Activated T-helper 2 cell treated with anti-CD3 and anti-CD28 coated beads, Interferon-gamma antibody, Interleukin-2, Interleukin-4, amounts not matched to agents 10 μg/mL and 5 μg/mL and 100 μg/mL, durations not matched to agents 14 hours and 24 hours and 36 hours (primary cell): ENCODE results near the gene C1orf53. TPM values are rescaled to one million over a fixed set of nuclear protein-coding genes. Genes with fewer than 3 reads are reported as not detected.
"Not testable (repeated sequence)": the region's sequence is repeated elsewhere in the genome, so short reads cannot be mapped to it uniquely, and the experiment has no call there.

Experiments used
- DNase-seq: peaks from one replicate; pipeline ENCODE4 v3.0.0; 2021; ENCODE audit warnings: low spot score
- H3K27ac Mint-ChIP-seq: one replicate; pipeline ENCODE4 v1.8.0; 2021; ENCODE audit warnings: mixed read lengths
- H3K27me3 Mint-ChIP-seq: one replicate; pipeline ENCODE4 v1.8.0; 2021; ENCODE audit warnings: low read depth, mixed read lengths
- H3K36me3 Mint-ChIP-seq: one replicate; pipeline ENCODE4 v1.8.0; 2021; ENCODE audit warnings: low read depth, mixed read lengths
- H3K4me1 Mint-ChIP-seq: one replicate; pipeline ENCODE4 v1.8.0; 2021; ENCODE audit warnings: low read depth, mixed read lengths
- H3K4me3 Mint-ChIP-seq: one replicate; pipeline ENCODE4 v1.8.0; 2021; ENCODE audit warnings: low read depth, mild to moderate bottlenecking, moderate library complexity, mixed read lengths
- H3K9me3 Mint-ChIP-seq: one replicate; pipeline ENCODE4 v1.8.0; 2021; ENCODE audit warnings: mixed read lengths
- intact Hi-C: fragments of 100-400 bp; cut with micrococcal nuclease; formaldehyde crosslinking; loops from one replicate; pipeline ENCODE4 v1.15.1; 2023
- total RNA-seq: library from RNA; stranded (reverse); gene quantifications from 2 replicates; pipeline ENCODE4 v1.2.3, GENCODE V29; 2022

C1orf53 gene
- total RNA-seq: 2.4 and 2.5 TPM in 2 replicates

DNA sequence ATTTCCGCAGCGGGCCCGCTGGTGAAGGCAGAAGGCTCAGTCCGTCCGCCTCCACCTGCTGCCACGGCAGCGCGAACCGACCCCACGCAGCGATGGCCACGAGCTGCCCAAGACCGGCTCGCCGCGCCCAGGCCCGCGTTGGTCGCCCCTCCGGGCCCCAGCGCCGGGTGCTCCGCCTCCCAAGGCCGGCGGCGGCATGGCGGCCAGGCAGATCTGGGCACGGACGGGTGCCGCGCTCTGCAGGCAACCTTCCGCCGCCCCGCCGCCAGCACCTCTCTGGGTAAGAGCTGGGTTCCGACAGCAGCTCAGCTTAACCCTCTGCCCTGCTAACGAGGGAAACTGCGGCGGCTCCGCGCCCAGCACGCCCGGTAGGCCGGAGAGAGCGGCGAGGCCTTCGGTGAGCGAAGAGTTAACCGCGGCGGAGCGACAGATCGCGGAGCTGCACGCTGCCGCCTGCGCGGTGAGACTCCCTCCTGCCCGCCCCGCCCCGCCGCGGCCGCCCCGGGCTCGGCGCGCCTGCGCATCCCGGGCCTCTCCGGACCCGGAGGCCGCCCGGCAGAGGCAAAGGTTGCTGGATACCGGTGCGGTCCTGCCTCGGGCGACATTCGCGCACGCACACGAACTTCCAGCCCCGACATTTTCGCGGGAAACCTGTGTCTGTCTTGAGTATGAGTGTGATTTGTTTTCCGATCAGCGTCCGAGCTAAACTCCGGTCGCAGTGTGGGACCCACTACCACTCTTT is at the start of gene C1orf53:
Gene C1orf53 (plus strand): TSS at position 177 of the 742 bp plus-strand sequence. CDS start 20 bp downstream, at position 197.
- Mint-ChIP-seq H3K27ac (peak within 1 kb of the TSS; percentile 70), H3K27me3 (peaks cover 64% of the 10 kb centered on the region), H3K4me3 (peak within 1 kb of the TSS; percentile 82), H3K4me1 (peaks cover 23% of the 10 kb centered on the region), H3K9me3 (no peaks in the 10 kb centered on the region), H3K36me3 (no peaks in the 10 kb centered on the region)
- intact Hi-C loops: no loop called here
- DNase-seq: peak; percentile 78

DNA sequence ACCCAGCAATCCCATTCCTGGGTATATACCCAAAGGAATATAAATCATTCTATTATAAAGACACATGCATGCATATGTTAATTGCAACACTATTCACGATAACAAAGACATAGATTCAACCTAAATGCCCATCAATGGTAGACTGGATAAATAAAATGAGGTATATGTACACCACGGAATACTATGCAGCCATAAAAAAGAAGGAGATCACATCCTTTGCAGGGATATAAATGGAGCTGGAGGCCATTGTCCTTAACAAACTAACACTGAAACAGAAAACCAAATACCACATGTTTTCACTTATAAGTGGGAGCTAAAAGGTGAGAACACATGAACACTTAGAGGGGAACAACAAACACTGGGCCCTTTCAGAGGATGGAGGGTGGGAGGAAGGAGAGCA is 46.7 kb upstream of the C1orf53 start:
- intact Hi-C loops, H3K4me3 Mint-ChIP-seq, H3K27ac Mint-ChIP-seq, H3K36me3 Mint-ChIP-seq, H3K9me3 Mint-ChIP-seq, H3K4me1 Mint-ChIP-seq, DNase-seq: not testable (repeated sequence)
- peaks cover 17% of the 10 kb centered on the region for H3K27me3 Mint-ChIP-seq

DNA sequence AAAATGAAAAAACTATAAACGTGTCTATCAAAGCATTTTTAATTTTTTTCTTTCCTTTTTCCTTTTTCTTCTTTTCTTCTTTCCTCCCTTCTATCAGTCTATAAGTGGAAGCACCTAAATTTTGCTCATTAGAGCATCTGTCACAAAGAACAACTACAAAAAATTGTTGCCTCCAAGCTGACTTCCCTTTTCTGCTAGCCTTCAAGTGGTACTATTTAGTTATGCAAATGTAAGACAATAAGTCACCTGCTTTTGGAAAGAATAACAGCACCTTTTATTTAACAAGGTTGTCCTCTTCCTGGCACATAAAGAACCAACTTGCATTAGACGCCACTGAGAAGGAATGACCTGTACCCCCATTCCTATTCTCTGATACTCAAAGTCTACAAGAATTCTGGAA is 45.0 kb upstream of the C1orf53 start:
- H3K27ac Mint-ChIP-seq: no peak overlapping the region
- H3K27me3 Mint-ChIP-seq: peaks cover 12% of the 10 kb centered on the region
- DNase-seq: no peak
- H3K9me3 Mint-ChIP-seq: no peaks in the 10 kb centered on the region
- H3K4me3 Mint-ChIP-seq: no peak overlapping the region
- intact Hi-C loops: no loop called here
- no peaks in the 10 kb centered on the region for H3K36me3 Mint-ChIP-seq
- H3K4me1 Mint-ChIP-seq: no peaks in the 10 kb centered on the region

GRCh38 chr1:197859024-197859423 is 43.4 kb upstream of the C1orf53 start:
- no peaks in the 10 kb centered on the region for H3K4me1 Mint-ChIP-seq
- H3K9me3 Mint-ChIP-seq: no peaks in the 10 kb centered on the region
- intact Hi-C loops: no loop called here
- DNase-seq: no peak
- H3K27ac Mint-ChIP-seq: no peak overlapping the region
- H3K27me3 Mint-ChIP-seq: peaks cover 17% of the 10 kb centered on the region
- H3K4me3 Mint-ChIP-seq: no peak overlapping the region
- H3K36me3 Mint-ChIP-seq: no peaks in the 10 kb centered on the region

DNA sequence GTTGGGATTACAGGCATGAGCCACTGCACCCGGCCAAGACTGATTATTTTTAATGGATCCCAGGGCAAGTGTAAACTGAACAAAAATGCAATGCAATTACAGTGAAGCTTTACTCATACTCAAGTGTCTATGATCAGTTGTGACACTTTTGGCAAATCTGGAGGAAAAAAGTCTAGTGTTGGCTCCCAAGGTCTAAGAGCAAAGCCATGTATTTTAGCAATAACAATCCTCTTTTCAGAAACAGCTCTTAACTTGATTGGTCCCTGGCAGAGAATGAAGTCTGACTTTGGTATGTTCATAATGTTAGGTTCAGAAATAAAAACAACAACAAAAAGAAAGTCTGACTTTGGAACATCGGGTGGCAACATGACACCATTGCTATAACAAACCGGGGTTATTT is 40.2 kb upstream of the C1orf53 start:
- intact Hi-C loops: no loop called here
- no peaks in the 10 kb centered on the region for H3K9me3 Mint-ChIP-seq
- H3K4me1 Mint-ChIP-seq: no peaks in the 10 kb centered on the region
- no peak overlapping the region for H3K4me3 Mint-ChIP-seq
- no peak for DNase-seq
- no peak overlapping the region for H3K27ac Mint-ChIP-seq
- H3K27me3 Mint-ChIP-seq: peaks cover 27% of the 10 kb centered on the region
- H3K36me3 Mint-ChIP-seq: no peaks in the 10 kb centered on the region

DNA sequence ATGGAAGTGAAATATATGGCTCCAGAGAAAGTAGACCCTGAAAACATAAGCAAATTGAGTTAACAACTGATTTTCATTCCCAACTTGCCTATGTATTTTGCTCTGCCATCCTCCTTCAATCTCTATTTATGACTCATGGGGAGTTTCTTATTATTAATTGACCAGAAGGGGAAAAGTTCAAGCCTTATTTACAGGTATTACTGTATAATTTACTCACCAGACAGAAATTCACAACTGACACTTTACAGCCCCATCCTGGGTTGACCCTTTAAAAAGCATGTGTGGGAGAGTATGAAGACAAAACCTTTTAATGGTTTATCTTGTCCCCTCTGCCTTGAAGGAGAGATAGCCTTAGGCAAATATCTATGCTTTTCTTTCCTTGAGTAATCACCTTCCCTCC is 39.8 kb upstream of the C1orf53 start:
- intact Hi-C loops: no loop called here
- Mint-ChIP-seq H3K4me1 (no peaks in the 10 kb centered on the region), H3K27ac (no peak overlapping the region), H3K27me3 (peaks cover 27% of the 10 kb centered on the region), H3K36me3 (no peaks in the 10 kb centered on the region), H3K4me3 (no peak overlapping the region), H3K9me3 (no peaks in the 10 kb centered on the region)
- DNase-seq: no peak

DNA sequence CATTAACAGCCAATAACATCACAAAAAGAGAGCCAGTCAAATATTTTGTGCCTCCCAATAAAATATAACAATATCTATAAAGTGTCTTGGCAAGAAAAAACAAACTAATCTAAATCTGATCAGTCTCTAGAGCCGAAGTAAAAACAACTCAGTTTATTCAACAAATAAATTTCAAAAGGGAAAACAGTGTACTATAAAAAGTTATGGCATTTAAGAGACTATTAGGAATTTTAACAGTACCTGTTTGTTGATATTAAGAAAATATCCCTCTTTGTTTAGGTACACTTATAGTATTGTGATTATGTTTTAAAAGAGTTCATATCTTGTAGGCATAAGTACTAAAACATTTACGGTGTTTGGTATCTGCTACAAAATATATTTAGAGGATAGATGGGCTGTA is 36.6 kb upstream of the C1orf53 start:
- no peaks in the 10 kb centered on the region for H3K36me3 Mint-ChIP-seq
- H3K4me3 Mint-ChIP-seq: no peak overlapping the region
- peaks cover 5% of the 10 kb centered on the region for H3K4me1 Mint-ChIP-seq
- intact Hi-C loops: loop anchor here (5.0 kb wide), 1 partner anchor 89 kb away; the partner anchor contains the start of gene DENND1B
- DNase-seq: no peak
- peaks cover 43% of the 10 kb centered on the region for H3K27me3 Mint-ChIP-seq
- no peak overlapping the region for H3K27ac Mint-ChIP-seq
- H3K9me3 Mint-ChIP-seq: no peaks in the 10 kb centered on the region

DNA sequence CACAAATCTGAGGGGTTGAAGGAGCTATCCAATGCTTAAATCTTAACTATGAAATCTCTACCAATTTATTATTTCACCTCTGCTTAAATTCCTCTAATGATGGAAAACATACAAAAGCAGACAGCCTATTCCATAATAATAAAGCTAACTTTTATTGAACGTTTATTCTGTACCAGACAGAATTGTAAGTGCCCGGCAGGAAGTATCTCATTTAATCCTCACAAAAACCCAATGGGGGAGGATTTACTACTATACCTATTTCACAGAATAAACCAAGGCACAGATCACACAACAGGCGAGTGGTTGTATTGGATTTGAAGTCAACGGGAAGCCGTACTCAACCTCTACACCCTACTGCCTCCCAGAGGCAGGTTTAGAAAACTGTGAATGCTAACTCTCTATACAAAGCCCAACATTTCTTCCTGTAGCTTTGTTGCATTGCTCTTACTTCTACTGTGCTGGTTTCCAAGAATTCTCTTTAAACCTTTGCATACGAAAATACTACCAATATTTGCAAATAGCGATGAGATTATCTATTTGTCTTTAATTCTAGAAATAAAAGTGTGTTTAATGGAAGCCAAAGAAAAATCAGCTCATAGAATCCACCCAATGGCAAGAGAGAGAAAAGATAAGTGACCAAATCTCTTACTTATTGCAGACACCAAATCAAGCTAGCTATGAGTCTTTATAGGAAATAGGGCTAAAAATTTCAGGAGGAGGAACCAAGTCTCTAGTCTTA is 33.5 kb upstream of the C1orf53 start:
- H3K4me1 Mint-ChIP-seq: peaks cover 5% of the 10 kb centered on the region
- peaks cover 47% of the 10 kb centered on the region for H3K27me3 Mint-ChIP-seq
- intact Hi-C loops: loop anchor here (1.0 to 5.0 kb wide), 3 partner anchors 92 to 348 kb away; partner anchors contain the start of gene DENND1B
- H3K9me3 Mint-ChIP-seq: no peaks in the 10 kb centered on the region
- H3K27ac Mint-ChIP-seq: no peak overlapping the region
- DNase-seq: peak; percentile 15
- H3K4me3 Mint-ChIP-seq: no peak overlapping the region
- no peaks in the 10 kb centered on the region for H3K36me3 Mint-ChIP-seq

DNA sequence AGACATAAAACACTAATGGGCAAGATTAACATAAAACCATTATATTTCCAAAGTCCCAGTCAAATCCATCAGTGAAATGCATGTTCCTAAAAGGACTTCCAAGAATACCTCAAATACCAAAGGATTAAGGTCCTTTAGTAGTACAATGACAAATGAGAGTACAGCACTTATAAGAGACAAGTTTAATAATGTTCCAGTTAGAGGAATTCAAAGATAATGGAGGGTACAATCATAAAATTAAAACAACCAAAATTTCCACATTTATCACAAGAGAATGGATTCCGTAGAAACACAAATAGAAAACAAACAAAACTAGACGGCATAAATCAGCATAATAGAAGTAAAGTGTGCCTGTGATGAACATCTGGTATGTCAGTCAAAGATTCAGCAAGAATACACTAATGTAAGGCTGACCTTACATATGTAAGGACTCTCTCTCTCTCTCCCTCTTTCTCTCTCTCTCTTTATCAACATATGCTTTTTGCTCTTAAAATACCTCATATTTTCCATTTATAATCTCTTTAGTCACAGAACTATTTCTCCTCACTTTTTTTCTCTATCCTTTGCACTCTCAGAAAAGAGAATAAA is 32.8 kb upstream of the C1orf53 start:
- H3K27me3 Mint-ChIP-seq: peaks cover 51% of the 10 kb centered on the region
- H3K36me3 Mint-ChIP-seq: no peaks in the 10 kb centered on the region
- peaks cover 5% of the 10 kb centered on the region for H3K4me1 Mint-ChIP-seq
- H3K27ac Mint-ChIP-seq: no peak overlapping the region
- intact Hi-C loops: loop anchor here (1.0 to 5.0 kb wide), 3 partner anchors 92 to 349 kb away; partner anchors contain the start of gene DENND1B
- no peak overlapping the region for H3K4me3 Mint-ChIP-seq
- no peaks in the 10 kb centered on the region for H3K9me3 Mint-ChIP-seq
- no peak for DNase-seq

GRCh38 chr1:197876894-197877293 is 25.5 kb upstream of the C1orf53 start:
- Mint-ChIP-seq H3K4me3 (no peak overlapping the region), H3K27ac (no peak overlapping the region), H3K36me3 (no peaks in the 10 kb centered on the region), H3K4me1 (no peaks in the 10 kb centered on the region), H3K27me3 (peaks cover 56% of the 10 kb centered on the region), H3K9me3 (peaks cover 21% of the 10 kb centered on the region)
- no peak for DNase-seq
- intact Hi-C loops: no loop called here

GRCh38 chr1:197880385-197880784 is 22.0 kb upstream of the C1orf53 start:
- H3K27me3 Mint-ChIP-seq: peaks cover 60% of the 10 kb centered on the region
- DNase-seq, H3K4me1 Mint-ChIP-seq, intact Hi-C loops, H3K36me3 Mint-ChIP-seq, H3K27ac Mint-ChIP-seq, H3K4me3 Mint-ChIP-seq: not testable (repeated sequence)
- peaks cover 21% of the 10 kb centered on the region for H3K9me3 Mint-ChIP-seq

- Mint-ChIP-seq H3K27me3 (peaks cover 55% of the 10 kb centered on the region), H3K9me3 (peaks cover 12% of the 10 kb centered on the region)
- H3K36me3 Mint-ChIP-seq, DNase-seq, H3K27ac Mint-ChIP-seq, H3K4me3 Mint-ChIP-seq, intact Hi-C loops, H3K4me1 Mint-ChIP-seq: not testable (repeated sequence)
These were observed 20.2 kb upstream of the C1orf53 start for GRCh38 chr1:197882241-197882640.

GRCh38 chr1:197884173-197884572 is 18.3 kb upstream of the C1orf53 start:
- intact Hi-C loops: no loop called here
- Mint-ChIP-seq H3K4me1 (no peaks in the 10 kb centered on the region), H3K27ac (no peak overlapping the region), H3K36me3 (no peaks in the 10 kb centered on the region), H3K4me3 (no peak overlapping the region), H3K27me3 (peaks cover 50% of the 10 kb centered on the region), H3K9me3 (no peaks in the 10 kb centered on the region)
- no peak for DNase-seq
